ENCODE data around the gene POPDC2. TPM values are rescaled to one million over a fixed set of nuclear protein-coding genes. Genes with fewer than 3 reads are reported as not detected.

Gene POPDC2
- total RNA-seq, 1 experiment from 2014 or later: 0.77 TPM

- Histone ChIP-seq H3K4me3 (ENCODE audit: low read depth, low read length) (no peak overlapping the region), H3K9me3 (no peaks in the 10 kb centered on the region), H3K27me3 (replicated peaks; ENCODE audit: control insufficient read depth, insufficient read depth, low read length) (no peaks in the 10 kb centered on the region), H3K4me1 (peaks cover 8% of the 10 kb centered on the region; the same call in 1 of the 2 replicates), H3K36me3 (ENCODE audit: control insufficient read depth, insufficient read depth, low read length) (no peaks in the 10 kb centered on the region)
- no peak for TF ChIP-seq CTCF (IDR thresholded peaks at IDR 0.05; ENCODE audit: insufficient read depth in 1 of 2, low read depth in 1 of 2, low read length in 1 of 2, severe bottlenecking in 1 of 2, unreplicated experiment in 1 of 2)
- no peak for DNase-seq
- intact Hi-C loops (cut with micrococcal nuclease; ENCODE audit: unreplicated experiment): no loop called here
- Mint-ChIP-seq H3K4me3 (ENCODE audit: unreplicated experiment) (no peak overlapping the region), H3K27ac (ENCODE audit: unreplicated experiment) (no peak overlapping the region), H3K4me1 (ENCODE audit: low read depth, unreplicated experiment) (peaks cover 8% of the 10 kb centered on the region), H3K9me3 (ENCODE audit: unreplicated experiment) (peaks cover 9% of the 10 kb centered on the region), H3K27me3 (ENCODE audit: insufficient read depth, unreplicated experiment) (no peaks in the 10 kb centered on the region), H3K36me3 (ENCODE audit: insufficient read depth, unreplicated experiment) (no peaks in the 10 kb centered on the region)
- POLR2A ChIA-PET: interaction anchor here (0.7 kb wide), 1 partner anchor 189 kb away, joined by 8 read pairs; no protein-coding TSS in a partner anchor
- no TSS peak for BruUV-seq (replicated peaks)
- CTCF ChIA-PET: no interaction called here
Measured at GRCh38 chr3:119641416-119641815, 19.0 kb downstream of the POPDC2 start.

- Mint-ChIP-seq H3K4me1 (ENCODE audit: low read depth, unreplicated experiment) (no peaks in the 10 kb centered on the region), H3K36me3 (ENCODE audit: insufficient read depth, unreplicated experiment) (no peaks in the 10 kb centered on the region), H3K27me3 (ENCODE audit: insufficient read depth, unreplicated experiment) (no peaks in the 10 kb centered on the region), H3K9me3 (ENCODE audit: unreplicated experiment) (no peaks in the 10 kb centered on the region), H3K4me3 (ENCODE audit: unreplicated experiment) (no peak overlapping the region), H3K27ac (ENCODE audit: unreplicated experiment) (no peak overlapping the region)
- Histone ChIP-seq H3K4me3 (ENCODE audit: low read depth, low read length) (no peak overlapping the region), H3K4me1 (no peaks in the 10 kb centered on the region), H3K9me3 (no peaks in the 10 kb centered on the region), H3K36me3 (ENCODE audit: control insufficient read depth, insufficient read depth, low read length) (no peaks in the 10 kb centered on the region), H3K27me3 (replicated peaks; ENCODE audit: control insufficient read depth, insufficient read depth, low read length) (no peaks in the 10 kb centered on the region)
- intact Hi-C loops (cut with micrococcal nuclease; ENCODE audit: unreplicated experiment): no loop called here
- CTCF ChIA-PET: no interaction called here
- no peak for TF ChIP-seq CTCF (IDR thresholded peaks at IDR 0.05; ENCODE audit: insufficient read depth in 1 of 2, low read depth in 1 of 2, low read length in 1 of 2, severe bottlenecking in 1 of 2, unreplicated experiment in 1 of 2)
- BruUV-seq (replicated peaks): no TSS peak
- DNase-seq: no peak
- POLR2A ChIA-PET: no interaction called here
Measured at GRCh38 chr3:119639494-119640350, 20.7 kb downstream of the POPDC2 start.

- Mint-ChIP-seq H3K4me1 (ENCODE audit: low read depth, unreplicated experiment) (no peaks in the 10 kb centered on the region), H3K36me3 (ENCODE audit: insufficient read depth, unreplicated experiment) (no peaks in the 10 kb centered on the region), H3K9me3 (ENCODE audit: unreplicated experiment) (no peaks in the 10 kb centered on the region), H3K27ac (ENCODE audit: unreplicated experiment) (no peak overlapping the region), H3K27me3 (ENCODE audit: insufficient read depth, unreplicated experiment) (no peaks in the 10 kb centered on the region), H3K4me3 (ENCODE audit: unreplicated experiment) (no peak overlapping the region)
- no TSS peak for BruUV-seq (replicated peaks)
- Histone ChIP-seq H3K4me3 (ENCODE audit: low read depth, low read length) (no peak overlapping the region), H3K9me3 (no peaks in the 10 kb centered on the region), H3K4me1 (no peaks in the 10 kb centered on the region), H3K27me3 (replicated peaks; ENCODE audit: control insufficient read depth, insufficient read depth, low read length) (no peaks in the 10 kb centered on the region), H3K36me3 (ENCODE audit: control insufficient read depth, insufficient read depth, low read length) (no peaks in the 10 kb centered on the region)
- no peak for TF ChIP-seq CTCF (IDR thresholded peaks at IDR 0.05; ENCODE audit: insufficient read depth in 1 of 2, low read depth in 1 of 2, low read length in 1 of 2, severe bottlenecking in 1 of 2, unreplicated experiment in 1 of 2)
- ChIA-PET POLR2A (no interaction called here), CTCF (interaction anchor here (0.6 kb wide), 1 partner anchor 92 kb away, joined by 3 read pairs; no protein-coding TSS in a partner anchor)
- no peak for DNase-seq
- intact Hi-C loops (cut with micrococcal nuclease; ENCODE audit: unreplicated experiment): no loop called here
Measured at GRCh38 chr3:119637679-119638477, 22.5 kb downstream of the POPDC2 start.
